Small intestine (tissue), 7 donors: ENCODE results near the gene AASDH. TPM values are rescaled to one million over a fixed set of nuclear protein-coding genes. Genes with fewer than 3 reads are reported as not detected.

Experiments used
- DNase-seq, 2 donors: peaks; one replicate each; pipeline versions ENCODE4 v3.0.0 to v3.0.0-alpha.2; 2013
- FAIRE-seq: peaks from 2 replicates; lab custom pipeline; 2012; peaks lifted over from hg19 to GRCh38; lab: Jason Lieb, UNC
- H3K27ac ChIP-seq, 3 donors: one replicate each; pipeline ENCODE4 v1.5.1; 2013; ENCODE audit warnings: low read length in 2 of 3, mild to moderate bottlenecking in 2 of 3, control low read depth in 1 of 3, inconsistent platforms in 1 of 3, low read depth in 1 of 3, moderate library complexity in 1 of 3
- H3K27me3 ChIP-seq, 3 donors: one replicate each; pipeline ENCODE4 v1.6.1; 2013; ENCODE audit warnings: low read length in 3 of 3, inconsistent platforms in 1 of 3; ENCODE audit not compliant: control insufficient read depth in 3 of 3, insufficient read depth in 3 of 3
- H3K36me3 ChIP-seq, 3 donors: one replicate each; pipeline ENCODE4 v1.6.1; 2013; ENCODE audit warnings: low read length in 3 of 3, inconsistent platforms in 1 of 3, low read depth in 1 of 3, mild to moderate bottlenecking in 1 of 3, moderate library complexity in 1 of 3; ENCODE audit not compliant: control insufficient read depth in 3 of 3, insufficient read depth in 2 of 3
- H3K4me1 ChIP-seq, 3 donors: one replicate each; pipeline ENCODE4 v1.6.1; 2013; ENCODE audit warnings: low read length in 2 of 3, inconsistent platforms in 1 of 3, low read depth in 1 of 3, mild to moderate bottlenecking in 1 of 3, moderate library complexity in 1 of 3; ENCODE audit not compliant: control insufficient read depth in 3 of 3, insufficient read depth in 2 of 3
- H3K4me3 ChIP-seq, 3 donors: one replicate each; pipeline ENCODE4 v1.5.1; 2013; ENCODE audit warnings: low read length in 3 of 3, control low read depth in 1 of 3, inconsistent platforms in 1 of 3, low read depth in 1 of 3, mild to moderate bottlenecking in 1 of 3, moderate library complexity in 1 of 3
- H3K9me3 ChIP-seq, 2 donors: one replicate each; pipeline ENCODE4 v1.6.1; 2013; ENCODE audit warnings: low read depth in 1 of 2, low read length in 1 of 2; ENCODE audit not compliant: control insufficient read depth in 2 of 2, insufficient read depth in 1 of 2
- WGBS, 3 donors: extraction: QIAGEN DNeasy Blood & Tissue Kit; methylation state at CpG; one replicate each; pipeline ENCODE4 v1.1.7; 2013; 5-methylcytosine and 5-hydroxymethylcytosine counted together
- polyA plus RNA-seq, 4 donors: library from polyadenylated mRNA; stranded (reverse) in 3 of 4; unstranded in 1 of 4; fragments of 200-250 nt in 3 of 4; fragments of 120-200 nt in 1 of 4; gene quantifications; one replicate each; pipeline versions ENCODE4 v1.2.1 to v1.2.3, GENCODE V29; 2013
- donor health status: healthy with polysubstance abuse.
- donor health status: control.
- donor health status: control.
- donor health status: Bipolar disorder and iron deficiency.
- donor health status: healthy.

The AASDH gene
- polyA plus RNA-seq, 4 donors = 1.9 to 13.3 (median 4.1) TPM

DNA sequence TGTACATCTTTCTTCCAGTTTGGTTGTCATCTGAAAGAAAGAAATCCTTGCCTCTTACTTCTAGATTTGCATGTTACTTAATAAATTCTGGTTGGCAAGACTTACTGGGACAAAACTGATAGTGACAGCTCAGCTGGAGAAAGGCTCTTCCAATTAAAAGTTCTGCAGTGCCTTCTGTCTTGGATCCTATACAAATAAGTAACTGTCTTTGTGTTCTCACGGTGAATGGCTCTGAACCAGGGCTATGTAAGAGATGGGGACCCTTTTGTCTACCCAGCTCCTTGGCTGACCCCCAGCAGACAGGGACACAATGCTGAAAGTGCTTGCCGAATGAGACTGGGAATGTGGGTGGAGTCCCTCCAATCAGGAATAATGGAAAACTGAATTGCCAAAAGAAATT, 89.5 kb downstream of the AASDH start:
- FAIRE-seq (no peak), DNase-seq (no peak)
- no peak overlapping the region for H3K4me3 ChIP-seq
- H3K9me3 ChIP-seq = peaks cover 0 to 4% of the 10 kb centered on the region in 2 donors
- H3K27me3 ChIP-seq = no peaks in the 10 kb centered on the region
- peaks cover 3 to 44% (median 14%) of the 10 kb centered on the region in 3 donors for H3K4me1 ChIP-seq
- 54 to 69% (median 62%) methylated on average over 2 of the region's 2 CpGs for WGBS, 3 donors
- H3K36me3 ChIP-seq = peaks cover 0 to 28% (median 8%) of the 10 kb centered on the region in 3 donors
- peak overlapping the region in 1 of 3 donors; percentile 93 for H3K27ac ChIP-seq

DNA sequence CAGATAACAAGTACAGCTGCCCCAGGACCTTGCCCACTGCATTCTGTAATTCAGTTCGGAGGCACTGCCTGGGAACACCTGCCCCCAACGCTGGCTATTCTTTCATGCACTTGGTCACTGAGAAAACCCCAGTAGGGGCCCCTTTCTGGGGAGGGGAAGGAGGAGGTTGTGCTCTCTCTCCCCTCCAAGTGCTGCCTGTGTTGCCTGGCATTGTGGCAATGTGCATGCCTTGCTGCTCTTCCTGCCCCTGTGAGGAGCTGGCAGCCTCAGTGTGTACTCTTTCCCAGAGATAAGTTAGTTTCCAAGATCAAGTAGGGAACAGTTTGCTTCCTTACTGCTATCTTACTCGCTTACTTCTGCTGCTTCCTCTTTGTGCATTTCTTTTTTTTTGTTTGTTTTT, 90.8 kb downstream of the AASDH start:
- Histone ChIP-seq H3K27me3 (no peaks in the 10 kb centered on the region), H3K27ac (peak overlapping the region in 2 of 3 donors; percentile 37 to 93), H3K9me3 (peaks cover 0 to 4% of the 10 kb centered on the region in 2 donors), H3K4me1 (peaks cover 3 to 39% (median 14%) of the 10 kb centered on the region in 3 donors), H3K4me3 (no peak overlapping the region), H3K36me3 (peaks cover 0 to 26% (median 4%) of the 10 kb centered on the region in 3 donors)
- whole genome bisulfite sequencing, 3 donors = 12 to 50% (median 36%) methylated on average over 3 of the region's 3 CpGs
- FAIRE-seq (no peak), DNase-seq (peak; percentile 55 to 73)

DNA sequence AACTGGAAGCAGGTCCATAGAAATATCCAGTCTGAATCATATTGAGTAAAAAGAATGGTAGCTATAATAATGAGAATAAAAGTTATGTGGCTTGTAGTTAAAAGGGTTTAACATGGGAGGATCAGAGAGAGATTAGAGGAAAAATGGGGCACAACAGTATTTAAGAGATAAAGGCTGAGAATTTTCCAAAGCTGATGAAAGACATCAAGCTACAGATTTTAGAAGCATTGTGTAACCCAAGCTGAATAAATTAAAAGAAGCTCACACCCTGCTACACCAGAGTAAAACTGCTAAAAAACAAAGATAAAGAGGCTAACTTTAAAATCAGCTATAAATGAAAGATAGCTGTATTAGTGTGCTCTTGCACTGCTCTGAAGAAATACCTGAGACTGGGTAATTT, 94.2 kb downstream of the AASDH start:
- peaks cover 0 to 14% (median 6%) of the 10 kb centered on the region in 3 donors for H3K36me3 ChIP-seq
- no peak overlapping the region for H3K27ac ChIP-seq
- FAIRE-seq = no peak
- peaks cover 0 to 4% of the 10 kb centered on the region in 2 donors for H3K9me3 ChIP-seq
- peaks cover 3 to 41% (median 25%) of the 10 kb centered on the region in 3 donors for H3K4me1 ChIP-seq
- DNase-seq = no peak
- H3K4me3 ChIP-seq = no peak overlapping the region
- no peaks in the 10 kb centered on the region for H3K27me3 ChIP-seq

DNA sequence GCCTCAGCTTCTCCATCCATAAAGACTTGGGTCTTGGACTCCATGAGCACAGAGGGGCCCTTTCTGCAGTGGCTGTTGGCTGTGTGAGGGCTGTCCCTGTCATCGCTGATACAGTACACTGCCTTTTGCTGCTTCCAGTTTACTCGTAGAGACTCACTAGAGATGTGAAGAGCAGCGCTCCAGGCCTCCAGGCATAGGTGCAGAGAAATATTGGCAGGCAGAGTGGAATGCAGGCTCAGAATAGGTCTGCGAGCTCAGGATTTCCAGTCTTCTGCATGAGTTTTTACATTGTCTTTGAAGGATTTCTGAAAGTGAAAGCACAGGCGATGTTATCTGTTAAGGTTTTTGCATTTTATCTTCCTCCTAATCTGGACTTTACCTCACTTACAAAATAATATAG, 97.4 kb downstream of the AASDH start:
- Histone ChIP-seq H3K27ac (peak overlapping the region; percentile 29 to 37 (median 37)), H3K27me3 (no peaks in the 10 kb centered on the region), H3K4me3 (no peak overlapping the region), H3K4me1 (peaks cover 3 to 17% (median 12%) of the 10 kb centered on the region in 3 donors), H3K36me3 (peaks cover 0 to 26% (median 6%) of the 10 kb centered on the region in 3 donors), H3K9me3 (peaks cover 0 to 4% of the 10 kb centered on the region in 2 donors)
- FAIRE-seq = no peak
- peak; percentile 45 to 48 for DNase-seq
- 7 to 43% (median 25%) methylated on average over 5 of the region's 5 CpGs for WGBS, 3 donors

DNA sequence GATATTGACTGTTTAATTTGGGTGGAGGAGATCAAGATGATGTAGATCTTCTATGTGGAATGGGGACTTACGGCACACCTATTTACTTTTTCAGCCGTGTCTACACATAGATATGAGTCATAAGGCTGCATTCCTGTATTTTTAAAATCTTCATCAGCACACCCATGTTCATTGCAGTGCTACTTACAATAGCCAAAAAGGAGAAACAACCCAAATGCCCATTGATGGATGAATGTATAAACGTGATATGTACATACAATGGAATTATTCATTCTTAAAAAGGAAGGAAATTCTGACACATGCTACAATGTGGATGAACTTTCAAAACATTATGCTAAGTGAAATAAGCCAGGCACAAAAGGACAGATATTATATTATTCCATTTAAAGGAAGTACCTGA, 98.6 kb downstream of the AASDH start:
- 59 to 68% (median 61%) methylated on average over 3 of the region's 3 CpGs for WGBS, 3 donors
- no peak overlapping the region for H3K27ac ChIP-seq
- H3K9me3 ChIP-seq = peaks cover 0 to 4% of the 10 kb centered on the region in 2 donors
- DNase-seq = no peak
- no peak for FAIRE-seq
- no peak overlapping the region for H3K4me3 ChIP-seq
- H3K36me3 ChIP-seq = peaks cover 0 to 31% (median 6%) of the 10 kb centered on the region in 3 donors
- H3K4me1 ChIP-seq = peaks cover 3 to 21% (median 14%) of the 10 kb centered on the region in 3 donors
- no peaks in the 10 kb centered on the region for H3K27me3 ChIP-seq

Other genes starting within 250 kb of the AASDH start
- 10 to 100 TPM in 1 of 4 donors, 1 to 10 TPM in 2, under 1 TPM in 1; 0.67 to 13.5 (median 3.8) TPM for gene PPAT, start 48.1 kb upstream of the AASDH start, polyA plus RNA-seq
- 10 to 100 TPM; 11.0 to 92.1 (median 47.9) TPM for gene PAICS, start 48.8 kb upstream of the AASDH start, polyA plus RNA-seq
- 10 to 100 TPM; 18.8 to 65.8 (median 35.1) TPM for gene SRP72, start 80.1 kb upstream of the AASDH start, polyA plus RNA-seq
- 1 to 10 TPM in 1 of 4 donors, under 1 TPM in 2, not detected in 1; 0.35 to 2.1 (median 0.54) TPM for gene ARL9, start 118.3 kb upstream of the AASDH start, polyA plus RNA-seq